Non-pigmented ciliary epithelial cell (primary cell): ENCODE measurements around the gene LECT2.

Source experiments
- DNase-seq: peaks from one replicate; pipeline ENCODE4 v3.0.0-alpha.2; 2010; ENCODE audit warnings: low read depth

Gene LECT2

GRCh38 chr5:135954899-135955298 lies at the start of gene LECT2:
Gene LECT2, minus strand, starts transcription at chr5:135954983. Its CDS starts 150 bp downstream, at chr5:135954833.
- DNase-seq = no peak

DNA sequence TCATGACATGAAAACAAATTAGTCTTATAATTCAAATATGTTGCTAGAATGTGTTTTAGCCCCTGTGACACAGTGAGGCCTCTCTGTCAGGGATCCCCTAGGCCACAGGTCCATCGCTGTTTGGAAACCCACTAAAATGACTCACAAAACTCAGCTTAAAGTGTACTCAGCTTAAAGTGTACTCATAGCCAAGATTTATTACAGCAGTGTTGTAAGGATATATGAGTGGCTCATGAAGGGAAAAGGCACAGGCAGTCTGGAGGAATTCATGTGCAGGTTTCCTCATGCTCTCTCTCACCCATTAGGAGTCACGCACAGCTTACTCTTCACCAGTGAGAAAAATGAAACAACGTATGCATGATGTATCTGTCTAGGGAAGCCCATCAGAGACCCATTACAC lies 49.7 kb upstream of the LECT2 start:
- no peak for DNase-seq

GRCh38 chr5:136001466-136001981 lies 46.7 kb upstream of the LECT2 start:
- DNase-seq = no peak

- DNase-seq = no peak
Observed at GRCh38 chr5:136000932-136001331, 46.1 kb upstream of the LECT2 start.

DNA sequence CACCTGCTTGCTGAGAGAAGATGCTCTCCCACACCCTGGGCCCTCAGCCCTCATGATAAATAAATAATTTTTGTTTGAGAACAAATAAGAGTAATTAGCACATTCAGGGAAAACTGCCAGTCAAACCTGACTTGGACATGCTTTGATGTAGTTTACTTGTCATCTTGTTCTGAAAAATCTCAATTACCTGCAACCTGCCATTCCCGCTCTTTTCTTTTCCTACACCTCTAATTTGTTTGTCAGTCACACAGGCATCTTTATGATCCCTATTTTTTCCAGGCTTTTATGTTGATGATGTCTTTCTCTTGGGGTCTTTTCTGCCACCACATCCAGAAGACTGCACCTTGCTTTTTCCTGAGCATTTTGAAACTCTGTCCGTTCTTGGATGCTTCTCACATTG lies 45.4 kb upstream of the LECT2 start:
- no peak for DNase-seq

DNA sequence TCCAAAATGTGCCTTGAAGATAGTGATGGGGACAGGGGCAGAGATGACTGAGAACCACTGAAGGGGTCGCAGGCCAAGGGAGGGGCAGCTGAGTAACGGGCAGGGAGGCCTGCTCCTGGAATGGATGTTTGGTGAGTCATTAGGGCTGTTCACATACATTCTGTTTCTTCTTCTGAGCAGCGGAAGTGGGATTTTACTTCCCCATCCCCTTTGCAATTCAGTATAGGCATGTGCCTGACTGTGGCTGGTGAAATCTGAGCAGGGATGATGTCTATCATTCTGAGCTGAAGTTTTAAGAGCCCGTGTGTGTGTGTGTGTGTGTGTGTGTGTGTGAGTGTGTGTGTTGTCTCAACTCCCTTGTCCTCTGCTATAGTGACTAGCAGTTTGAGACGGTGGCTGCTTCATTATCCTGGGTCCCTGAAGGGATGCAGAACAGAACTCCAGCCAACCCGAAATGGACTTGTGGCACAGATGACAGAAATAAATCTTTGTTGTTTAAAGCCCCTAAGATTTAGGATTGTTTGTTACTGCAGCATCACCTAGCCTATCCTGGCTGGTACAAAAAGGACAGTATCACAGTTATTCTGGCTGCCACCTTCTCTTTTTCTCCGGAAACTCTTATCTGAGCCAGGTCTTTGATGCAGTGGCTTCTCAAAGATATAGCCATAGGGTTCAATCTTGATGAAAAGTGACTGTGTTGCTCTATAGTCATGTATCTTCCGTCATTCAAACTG lies 44.8 kb upstream of the LECT2 start:
- no peak for DNase-seq

- no peak for DNase-seq
Observed at GRCh38 chr5:135998889-135999288, 44.1 kb upstream of the LECT2 start.

DNA sequence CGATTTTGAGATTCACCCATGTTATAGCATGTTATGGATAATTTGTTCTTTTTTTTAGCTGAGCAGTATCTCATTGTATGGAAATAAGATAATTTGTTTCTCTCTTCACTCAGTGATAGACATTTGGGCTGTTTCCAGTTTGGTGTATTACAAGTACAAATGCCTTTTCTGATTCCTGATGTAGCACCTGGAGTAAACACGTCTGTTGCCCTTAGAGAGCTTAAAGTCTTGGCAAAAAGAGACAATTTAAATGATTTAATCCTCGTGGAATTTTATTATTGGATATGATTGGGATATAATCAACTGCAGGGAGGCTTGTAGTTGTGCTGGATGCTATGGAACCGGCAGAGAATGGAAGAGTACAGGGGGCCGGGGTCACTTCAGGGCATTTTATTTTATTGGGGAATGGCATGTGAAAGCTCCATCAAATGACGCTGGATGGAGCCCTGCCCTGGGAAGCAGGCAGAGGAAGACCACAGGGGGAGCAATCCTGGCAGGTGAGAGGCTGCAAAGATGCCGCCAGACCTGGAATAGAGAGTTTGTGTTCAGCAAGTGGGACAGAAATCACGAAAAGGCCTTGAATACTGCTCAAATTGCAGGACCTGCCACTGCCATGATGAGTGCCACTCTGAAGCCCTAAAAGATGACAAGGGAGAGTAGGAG lies 43.0 kb upstream of the LECT2 start:
- no peak for DNase-seq

GRCh38 chr5:135996611-135997010 lies 41.8 kb upstream of the LECT2 start:
- DNase-seq = no peak

DNA sequence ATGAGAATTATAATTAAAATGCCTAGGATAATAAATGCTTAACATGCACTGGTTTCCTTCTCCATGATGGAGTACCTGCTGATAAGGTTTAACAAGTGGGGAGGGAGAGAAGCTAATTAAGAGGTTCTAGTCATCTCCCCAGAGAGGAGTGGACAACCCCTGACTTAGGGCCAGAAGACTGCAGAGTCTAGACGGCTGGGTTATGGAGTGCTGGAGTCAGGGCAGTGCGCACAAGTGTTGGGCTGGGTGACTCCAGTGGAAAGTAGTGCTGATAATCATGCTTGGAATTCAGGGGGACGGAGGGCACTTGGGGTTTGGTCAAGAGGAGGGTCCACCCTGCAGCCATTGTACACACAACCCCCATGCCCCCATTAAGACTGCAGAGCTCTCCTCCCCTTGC lies 41.2 kb upstream of the LECT2 start:
- DNase-seq = no peak

DNA sequence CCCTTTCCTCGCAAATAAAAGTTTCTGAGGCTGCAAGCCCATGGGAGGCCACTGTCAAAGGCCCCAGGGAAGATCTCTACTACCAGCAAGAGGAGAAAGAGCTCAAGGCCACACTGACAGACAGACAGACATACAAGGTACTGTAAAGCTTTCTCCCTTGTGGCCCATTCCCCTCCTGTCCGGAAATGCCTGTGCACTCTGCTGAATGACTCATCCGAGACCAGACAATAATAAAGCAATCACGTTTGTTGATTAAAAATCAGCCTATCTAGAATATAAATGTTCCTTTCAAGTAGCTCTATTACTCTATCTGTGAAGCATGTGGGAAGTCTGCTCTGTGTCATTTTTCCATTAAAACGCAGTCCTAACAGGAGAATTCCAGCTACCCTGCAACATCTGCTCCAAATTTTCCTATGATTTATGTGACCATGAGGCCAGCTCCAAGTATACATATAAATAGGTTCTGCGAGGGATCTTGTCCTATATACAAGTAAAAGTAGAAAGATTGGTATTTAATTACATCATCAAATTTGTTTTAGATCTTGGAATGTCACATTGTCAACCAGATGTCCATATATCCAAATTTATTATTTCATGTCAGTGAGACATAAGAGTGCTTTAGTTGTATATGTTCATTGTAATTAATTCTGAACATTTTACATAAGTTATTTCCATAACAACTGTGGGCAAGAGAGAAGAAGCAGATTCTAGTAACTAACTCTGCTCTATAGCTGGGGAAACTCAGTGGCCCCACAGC lies 39.3 kb upstream of the LECT2 start:
- DNase-seq = no peak

DNA sequence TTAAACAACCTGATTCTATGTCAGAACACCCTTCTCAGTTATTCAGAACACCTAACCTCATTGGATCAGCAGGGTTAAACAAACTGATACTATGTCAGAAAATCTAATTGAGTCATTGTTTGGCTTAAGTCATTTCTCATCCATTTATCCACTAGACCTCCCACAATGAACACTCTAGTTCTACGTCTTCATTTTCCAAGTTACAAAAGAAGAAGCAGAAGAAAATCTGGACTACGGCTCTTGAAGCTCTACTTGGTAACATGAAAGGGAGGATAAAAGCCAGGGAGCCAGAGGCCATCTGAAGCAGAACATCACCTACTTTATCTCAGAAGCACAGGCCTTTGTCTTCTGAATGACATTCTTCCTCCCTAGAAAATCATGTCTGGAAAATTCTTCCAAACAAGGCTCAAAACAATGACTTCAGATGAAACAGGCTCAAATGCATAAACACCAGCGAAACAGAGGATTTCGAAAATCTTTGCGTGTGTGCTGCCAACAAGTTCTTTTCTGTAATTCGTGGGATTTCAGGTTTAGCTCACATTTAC lies 38.6 kb upstream of the LECT2 start:
- DNase-seq = no peak

DNA sequence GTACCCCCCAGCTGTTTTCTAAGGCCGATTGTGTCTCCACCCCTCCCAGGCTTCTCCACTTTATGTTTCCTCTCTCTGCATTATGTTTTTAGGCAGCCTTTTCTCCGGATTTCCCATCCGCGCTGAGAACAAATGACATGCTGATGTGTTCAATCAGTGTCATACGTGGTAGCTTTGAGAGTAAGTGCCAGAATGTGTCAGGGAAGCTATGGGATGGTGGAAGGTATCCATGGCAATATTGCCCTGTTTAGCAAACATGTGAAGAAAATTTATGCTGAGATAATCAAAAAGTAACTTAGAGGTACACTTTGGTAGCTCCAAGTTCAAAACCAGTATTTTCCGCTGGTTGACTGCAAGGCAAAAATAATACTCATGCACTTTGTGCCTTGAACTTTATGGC lies 36.6 kb upstream of the LECT2 start:
- DNase-seq = no peak

DNA sequence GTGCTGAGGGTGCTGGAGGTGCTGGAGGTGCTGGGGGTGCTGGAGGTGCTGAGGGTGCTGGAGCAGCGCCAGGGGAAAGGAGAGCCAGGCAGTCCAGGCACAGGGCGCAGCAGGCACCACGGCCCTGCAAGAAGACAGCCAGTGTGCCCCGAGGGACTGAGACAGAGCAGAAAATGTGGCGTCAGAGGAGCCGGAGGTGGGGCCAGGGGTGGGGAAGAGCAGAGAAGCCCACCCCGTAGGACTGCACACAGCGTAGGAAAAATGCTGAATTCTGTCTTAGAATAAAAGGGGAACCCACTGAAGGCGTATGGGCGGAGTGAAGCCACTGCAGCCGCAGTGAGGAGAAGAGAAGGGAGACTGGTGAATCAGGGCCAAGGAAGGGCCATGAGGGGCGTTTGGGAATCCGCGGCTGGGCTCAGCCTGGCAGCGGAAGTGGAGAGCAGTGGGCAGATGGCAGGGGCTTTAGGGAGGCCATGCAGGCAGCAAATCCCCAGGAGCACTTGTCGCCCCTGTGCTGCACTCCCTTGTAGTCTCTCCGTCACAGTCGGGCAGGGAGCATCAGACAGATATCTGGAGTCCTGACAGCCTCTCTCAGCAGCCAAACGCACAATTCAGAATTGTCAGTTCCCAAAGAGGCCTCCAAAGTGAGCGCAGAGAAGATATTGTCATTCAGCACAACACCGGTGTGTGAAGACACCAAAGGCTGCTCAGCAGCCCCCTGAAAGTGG lies 35.9 kb upstream of the LECT2 start:
- DNase-seq = no peak

GRCh38 chr5:135989686-135990085 lies 34.9 kb upstream of the LECT2 start:
- DNase-seq = no peak

DNA sequence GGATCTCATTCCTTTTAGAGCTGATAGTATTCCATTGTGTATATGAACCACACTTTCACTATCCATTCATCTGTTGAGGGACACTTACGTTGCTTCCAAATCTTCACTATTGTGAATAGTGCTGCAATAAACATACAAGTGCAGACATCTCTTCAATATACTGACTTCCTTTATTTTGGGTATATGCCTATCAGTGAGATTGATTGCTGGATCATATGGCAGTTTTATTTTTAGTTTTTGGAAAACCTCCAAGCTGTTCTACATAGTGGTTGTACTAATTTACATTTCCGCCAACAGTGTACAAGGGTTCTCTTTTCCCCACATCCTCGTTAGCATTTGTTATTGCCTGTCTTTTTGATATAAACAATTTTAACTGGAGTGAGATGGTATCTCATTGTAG lies 33.8 kb upstream of the LECT2 start:
- no peak for DNase-seq

- DNase-seq = no peak
Observed at GRCh38 chr5:135986891-135987401, 32.2 kb upstream of the LECT2 start.

GRCh38 chr5:135986401-135986800 lies 31.6 kb upstream of the LECT2 start:
- no peak for DNase-seq

DNA sequence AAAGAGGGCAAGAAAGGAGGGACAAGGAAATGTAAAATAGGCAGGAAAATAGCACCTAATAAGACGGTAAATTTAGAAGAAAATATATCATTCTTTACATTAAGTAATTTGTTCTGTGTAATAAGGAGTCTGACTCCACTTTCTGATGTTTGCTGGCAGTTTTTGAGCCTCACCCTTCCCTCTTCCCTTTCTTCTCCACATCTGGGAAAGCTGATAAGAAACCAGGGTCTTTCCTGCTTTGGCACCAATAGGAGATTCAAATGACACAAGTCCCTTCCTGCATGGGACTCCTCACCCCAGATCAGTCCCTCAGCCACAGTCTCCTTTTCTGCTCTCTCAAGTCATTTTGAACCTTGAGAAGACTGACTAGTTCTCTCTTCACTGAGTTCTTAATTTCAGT lies 31.2 kb upstream of the LECT2 start:
- no peak for DNase-seq

GRCh38 chr5:135980620-135981019 lies 25.8 kb upstream of the LECT2 start:
- DNase-seq = no peak

GRCh38 chr5:135979510-135979909 lies 24.7 kb upstream of the LECT2 start:
- no peak for DNase-seq

- DNase-seq = no peak
Observed at GRCh38 chr5:135978993-135979392, 24.2 kb upstream of the LECT2 start.
